ENCODE measurements around the gene COLEC12. TPM values are rescaled to one million over a fixed set of nuclear protein-coding genes. Genes with fewer than 3 reads are reported as not detected.

Gene COLEC12
- total RNA-seq, 1 donor from 2014 or later: 157 TPM

GRCh38 chr18:323253-323622, 177.3 kb downstream of the COLEC12 start:
- TF ChIP-seq CTCF (IDR thresholded peaks at IDR 0.05; ENCODE audit: unreplicated experiment): no peak
- H3K27ac Mint-ChIP-seq (ENCODE audit: unreplicated experiment): no peak overlapping the region
- H3K4me3 Mint-ChIP-seq (ENCODE audit: unreplicated experiment): no peak overlapping the region
- no peak for DNase-seq (ENCODE audit: low spot score)
- H3K4me1 Mint-ChIP-seq (ENCODE audit: unreplicated experiment): peaks cover 4% of the 10 kb centered on the region
- peaks cover 2% of the 10 kb centered on the region for H3K27me3 Mint-ChIP-seq (ENCODE audit: unreplicated experiment)
- no peaks in the 10 kb centered on the region for H3K9me3 Mint-ChIP-seq (ENCODE audit: unreplicated experiment)
- peaks cover 36% of the 10 kb centered on the region for H3K36me3 Mint-ChIP-seq (ENCODE audit: low read depth, unreplicated experiment)

GRCh38 chr18:321865-322467, 178.5 kb downstream of the COLEC12 start:
- no peak for TF ChIP-seq CTCF (IDR thresholded peaks at IDR 0.05; ENCODE audit: unreplicated experiment)
- Mint-ChIP-seq H3K4me3 (ENCODE audit: unreplicated experiment) (no peak overlapping the region), H3K27ac (ENCODE audit: unreplicated experiment) (no peak overlapping the region), H3K27me3 (ENCODE audit: unreplicated experiment) (peaks cover 2% of the 10 kb centered on the region), H3K9me3 (ENCODE audit: unreplicated experiment) (no peaks in the 10 kb centered on the region), H3K4me1 (ENCODE audit: unreplicated experiment) (peaks cover 10% of the 10 kb centered on the region), H3K36me3 (ENCODE audit: low read depth, unreplicated experiment) (peaks cover 34% of the 10 kb centered on the region)
- no peak for DNase-seq (ENCODE audit: low spot score)

GRCh38 chr18:320155-320554, 180.3 kb downstream of the COLEC12 start:
- Mint-ChIP-seq H3K9me3 (ENCODE audit: unreplicated experiment) (no peaks in the 10 kb centered on the region), H3K4me1 (ENCODE audit: unreplicated experiment) (peaks cover 25% of the 10 kb centered on the region), H3K4me3 (ENCODE audit: unreplicated experiment) (no peak overlapping the region), H3K36me3 (ENCODE audit: low read depth, unreplicated experiment) (peaks cover 33% of the 10 kb centered on the region), H3K27me3 (ENCODE audit: unreplicated experiment) (peaks cover 2% of the 10 kb centered on the region), H3K27ac (ENCODE audit: unreplicated experiment) (no peak overlapping the region)
- no peak for DNase-seq (ENCODE audit: low spot score)
- no peak for TF ChIP-seq CTCF (IDR thresholded peaks at IDR 0.05; ENCODE audit: unreplicated experiment)

- Mint-ChIP-seq H3K9me3 (ENCODE audit: unreplicated experiment) (no peaks in the 10 kb centered on the region), H3K4me1 (ENCODE audit: unreplicated experiment) (peaks cover 29% of the 10 kb centered on the region), H3K27ac (ENCODE audit: unreplicated experiment) (no peak overlapping the region), H3K36me3 (ENCODE audit: low read depth, unreplicated experiment) (peaks cover 31% of the 10 kb centered on the region), H3K27me3 (ENCODE audit: unreplicated experiment) (peaks cover 2% of the 10 kb centered on the region), H3K4me3 (ENCODE audit: unreplicated experiment) (no peak overlapping the region)
- DNase-seq (ENCODE audit: low spot score): no peak
- no peak for TF ChIP-seq CTCF (IDR thresholded peaks at IDR 0.05; ENCODE audit: unreplicated experiment)
Measured at GRCh38 chr18:319720-320119, 180.8 kb downstream of the COLEC12 start.

GRCh38 chr18:318791-319291, 181.7 kb downstream of the COLEC12 start:
- no peaks in the 10 kb centered on the region for H3K9me3 Mint-ChIP-seq (ENCODE audit: unreplicated experiment)
- H3K27ac Mint-ChIP-seq (ENCODE audit: unreplicated experiment): no peak overlapping the region
- no peak overlapping the region for H3K4me3 Mint-ChIP-seq (ENCODE audit: unreplicated experiment)
- peaks cover 33% of the 10 kb centered on the region for H3K4me1 Mint-ChIP-seq (ENCODE audit: unreplicated experiment)
- peaks cover 31% of the 10 kb centered on the region for H3K36me3 Mint-ChIP-seq (ENCODE audit: low read depth, unreplicated experiment)
- DNase-seq (ENCODE audit: low spot score): no peak
- no peak for TF ChIP-seq CTCF (IDR thresholded peaks at IDR 0.05; ENCODE audit: unreplicated experiment)
- peaks cover 2% of the 10 kb centered on the region for H3K27me3 Mint-ChIP-seq (ENCODE audit: unreplicated experiment)

Measured in endothelial cell (in vitro differentiated cells).